HepG2 (cell line): ENCODE data around the gene HBG1. TPM values are rescaled to one million over a fixed set of nuclear protein-coding genes. Genes with fewer than 3 reads are reported as not detected.

Experiments
- ATAC-seq: fragments of 200-7000 bp; cut with Tn5 transposase; 3 replicates; pipeline ENCODE4 v1.9.1; 2020; ENCODE audit warnings: mild to moderate bottlenecking, moderate library complexity
- BruUV-seq: library from RNA; stranded (reverse); fragments of 400-500 nt; replicated peaks from 2 replicates; lab custom pipeline; 2021; lab: Mats Ljungman, UMichigan
- CTCF ChIA-PET: fragments of 300-600 bp; formaldehyde crosslinking; extraction: SDS; loops from one replicate; lab custom pipeline; 2021; ENCODE audit warnings: low total read pairs, inconsistent platforms, low intra/inter-chr PET ratio; lab: Yijun Ruan, JAX
- POLR2A ChIA-PET: fragments of 350-600 bp; sonication (Branson Sonifier 250); formaldehyde crosslinking; loops from one replicate; lab custom pipeline; 2020; ENCODE audit warnings: antibody characterized with exemption, inconsistent platforms; lab: Yijun Ruan, JAX
- DNase-seq: peaks from one replicate; pipeline ENCODE4 v3.0.0-alpha.2; 2015; ENCODE audit warnings: low spot score
- FAIRE-seq: peaks from 3 replicates; lab custom pipeline; 2011; peaks lifted over from hg19 to GRCh38; lab: Jason Lieb, UNC
- H2AFZ ChIP-seq: one replicate; pipeline ENCODE4 v1.6.1; 2011; ENCODE audit warnings: low read length, inconsistent platforms
- H3K27ac ChIP-seq: fragments of 300-600 bp; 3 replicates; pipeline ENCODE4 v1.8.0; 2011; ENCODE audit warnings: mixed run types, mild to moderate bottlenecking, mixed read lengths, low read length, inconsistent platforms; ENCODE audit not compliant: insufficient read depth; ENCODE audit errors: extremely low read length
- H3K27me3 ChIP-seq, 2 experiments: fragments of 200-600 bp in 1 of 2; 2 replicates in 1 of 2; 3 replicates in 1 of 2; pipeline versions ENCODE4 v1.6.0 to v1.8.0; 2011; ENCODE audit warnings: low read length in 2 of 2, mild to moderate bottlenecking in 2 of 2, moderate library complexity in 2 of 2, inconsistent platforms in 1 of 2; ENCODE audit not compliant: insufficient read depth in 2 of 2, control insufficient read depth in 1 of 2
- H3K36me3 ChIP-seq, 2 experiments: fragments of 200-600 bp in 1 of 2; replicated peaks in 1 of 2; 2 replicates in 1 of 2; 3 replicates in 1 of 2; pipeline versions ENCODE4 v1.5.1 to v1.8.0; 2011; ENCODE audit warnings: low read length in 2 of 2, inconsistent platforms in 1 of 2; ENCODE audit not compliant: insufficient read depth in 2 of 2, control insufficient read depth in 1 of 2
- H3K4me1 ChIP-seq: 2 replicates; pipeline ENCODE4 v1.5.1; 2012; ENCODE audit warnings: low read length, inconsistent platforms; ENCODE audit not compliant: insufficient read depth
- H3K4me2 ChIP-seq: 2 replicates; pipeline ENCODE4 v1.6.0; 2011; ENCODE audit warnings: low read depth, low read length, inconsistent platforms
- H3K4me3 ChIP-seq, 3 experiments: fragments of 200-600 bp in 1 of 3; sonication (generic), shearing (Covaris generic) in 1 of 3; replicated peaks in 1 of 3; 2 replicates each; pipeline ENCODE4 v1.5.1; 2011 to 2016; ENCODE audit warnings: low read length in 3 of 3, inconsistent platforms in 2 of 3, low read depth in 2 of 3, mild to moderate bottlenecking in 2 of 3, control low read depth in 1 of 3, mixed read lengths in 1 of 3; ENCODE audit not compliant: insufficient read depth in 1 of 3
- H3K79me2 ChIP-seq: one replicate; pipeline ENCODE4 v1.6.1; 2011; ENCODE audit warnings: low read length, inconsistent platforms; ENCODE audit not compliant: insufficient read depth
- H3K9ac ChIP-seq: 2 replicates; pipeline ENCODE4 v1.6.0; 2011; ENCODE audit warnings: mild to moderate bottlenecking, low read depth, low read length, inconsistent platforms; ENCODE audit not compliant: insufficient read depth
- H3K9me3 ChIP-seq: 2 replicates; pipeline ENCODE4 v1.5.1; 2012; ENCODE audit warnings: mild to moderate bottlenecking, low read length
- H4K20me1 ChIP-seq: 2 replicates; pipeline ENCODE4 v1.6.0; 2011; ENCODE audit warnings: inconsistent platforms, mild to moderate bottlenecking, low read length, moderate library complexity; ENCODE audit not compliant: insufficient read depth
- AHR ChIP-seq: IDR thresholded peaks from 2 replicates; pipeline ENCODE4 v1.6.1; 2018; ENCODE audit warnings: missing genetic modification reagents, missing compliant biosample characterization
- CSRNP2 ChIP-seq: sonication (generic); formaldehyde crosslinking; conservative IDR thresholded peaks from 2 replicates; pipeline ENCODE4 v1.8.0; 2022; ENCODE audit warnings: low read depth, missing genetic modification reagents
- DBP ChIP-seq: sonication (generic); formaldehyde crosslinking; IDR thresholded peaks from 2 replicates; pipeline ENCODE4 v1.4.0; 2020; ENCODE audit warnings: missing genetic modification reagents; ENCODE audit errors: not compliant biosample characterization
- LRRFIP1 ChIP-seq: sonication (generic); formaldehyde crosslinking; conservative IDR thresholded peaks from 2 replicates; pipeline ENCODE4 v1.4.0; 2020; ENCODE audit warnings: missing genetic modification reagents
- RFX5 ChIP-seq: IDR thresholded peaks from 2 replicates; pipeline ENCODE4 v1.6.1; 2011; ENCODE audit warnings: low read depth, low read length, improper control_type of control experiment
- TAF1 ChIP-seq: sonication (generic); formaldehyde crosslinking; IDR thresholded peaks from 2 replicates; pipeline ENCODE4 v1.4.0; 2020; ENCODE audit warnings: missing genetic modification reagents
- ZNF232 ChIP-seq: sonication (generic); formaldehyde crosslinking; IDR thresholded peaks from 2 replicates; pipeline ENCODE4 v1.4.0; 2020; ENCODE audit warnings: missing genetic modification reagents, borderline replicate concordance
- ZNF431 ChIP-seq: sonication (generic); formaldehyde crosslinking; IDR thresholded peaks from 2 replicates; pipeline ENCODE4 v1.9.0; 2022; ENCODE audit warnings: missing genetic modification reagents, low read depth, mild to moderate bottlenecking, borderline replicate concordance
- ZNF510 ChIP-seq: sonication (generic); formaldehyde crosslinking; IDR thresholded peaks from 2 replicates; pipeline ENCODE4 v1.4.0; 2020; ENCODE audit warnings: low read depth, mild to moderate bottlenecking, missing genetic modification reagents
- ZNF713 ChIP-seq: sonication (generic); formaldehyde crosslinking; IDR thresholded peaks from 2 replicates; pipeline ENCODE4 v1.4.0; 2020; ENCODE audit warnings: mild to moderate bottlenecking, missing genetic modification reagents
- ZNF883 ChIP-seq: sonication (generic); formaldehyde crosslinking; IDR thresholded peaks from 2 replicates; pipeline ENCODE4 v1.5.1; 2020; ENCODE audit warnings: mild to moderate bottlenecking, missing genetic modification reagents; ENCODE audit errors: not compliant biosample characterization
- WGBS: methylation state at CpG from one replicate; pipeline ENCODE4 v1.1.6; 2017; ENCODE audit warnings: low lambda C conversion rate; 5-methylcytosine and 5-hydroxymethylcytosine counted together
- in situ Hi-C: cut with HindIII; loops from 2 replicates; pipeline ENCODE4 v1.10.0; 2017; ENCODE audit warnings: low pct_unique_long_range_greater_than_20kb; ENCODE audit not compliant: extremely low pct_ligation_motif_present
- intact Hi-C: fragments of 100-400 bp; cut with micrococcal nuclease; formaldehyde crosslinking; loops from one replicate; pipeline ENCODE4 v1.10.0; 2022; ENCODE audit not compliant: unreplicated experiment
- polyA plus RNA-seq, 8 experiments: library from polyadenylated mRNA; depleted of rRNA in 3 of 8; stranded (reverse) in 7 of 8; unstranded in 1 of 8; fragments of >200 nt; fragmentation: Illumina TruSeq in 4 of 8; extraction: Trizol in 4 of 8; gene quantifications; 2 replicates each; pipeline versions ENCODE4 v1.2.1 to v1.2.3, GENCODE V29; 2011 to 2016; ENCODE audit warnings: low read depth in 4 of 8, missing spikeins in 1 of 8, mixed read lengths in 1 of 8; ENCODE audit not compliant: insufficient read depth in 1 of 8
- total RNA-seq, 5 experiments: library from RNA; depleted of rRNA; stranded (reverse); fragments of >200 nt; fragmentation: Illumina TruSeq; extraction: Trizol; gene quantifications; 2 replicates each; pipeline ENCODE4 v1.2.3, GENCODE V29; 2016; ENCODE audit warnings: low read depth in 1 of 5
- TF ChIP-seq, protein P1 (sequence below): sonication (generic); formaldehyde crosslinking; IDR thresholded peaks from 2 replicates; pipeline ENCODE4 v1.5.1; 2020; ENCODE audit warnings: missing genetic modification reagents, mild to moderate bottlenecking, borderline replicate concordance
- TF ChIP-seq, protein P2 (sequence below): sonication (generic); formaldehyde crosslinking; IDR thresholded peaks from 2 replicates; pipeline ENCODE4 v1.4.0; 2020; ENCODE audit warnings: missing genetic modification reagents, borderline replicate concordance

The HBG1 gene
- total and polyA plus RNA-seq, 2 of the 13 experiments (the other 11 are each of a cell fraction or from before 2014, with no cell fraction given), result not detected

DNA sequence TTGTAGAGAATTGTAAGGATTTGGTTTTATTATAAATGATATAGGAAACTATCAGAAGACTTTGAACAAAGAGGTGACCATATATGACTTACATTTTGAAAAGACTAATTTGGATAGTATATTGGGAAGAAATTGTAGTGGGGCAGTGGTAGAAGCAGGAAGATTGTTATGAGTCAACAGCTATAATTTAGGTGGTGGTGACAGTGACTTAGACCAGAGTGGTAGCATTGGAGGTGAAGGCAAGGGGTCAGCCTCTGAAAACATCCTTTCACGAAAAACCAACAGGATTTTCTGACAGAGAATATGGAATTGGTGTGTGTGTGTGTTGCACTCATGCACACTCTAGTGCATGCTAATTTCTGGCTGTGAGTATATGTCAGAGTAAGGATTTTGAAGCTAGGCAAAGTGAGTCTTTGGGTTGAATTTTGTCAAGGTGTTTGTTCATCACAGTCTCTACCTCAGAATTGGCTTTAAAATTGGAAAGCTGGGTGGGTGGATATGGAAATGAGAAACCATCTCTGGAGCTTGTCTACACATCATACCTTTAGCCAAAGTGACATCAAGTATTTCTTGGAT, 28.2 kb upstream of the HBG1 start:
- Histone ChIP-seq H2AFZ (no peak overlapping the region), H3K4me3 (no peak overlapping the region), H3K9ac (no peak overlapping the region), H3K9me3 (no peaks in the 10 kb centered on the region), H3K4me2 (no peak overlapping the region), H3K4me1 (no peaks in the 10 kb centered on the region), H3K79me2 (no peaks in the 10 kb centered on the region), H3K27me3 (no peaks in the 10 kb centered on the region), H3K27ac (no peak overlapping the region), H4K20me1 (no peaks in the 10 kb centered on the region), H3K36me3 (no peaks in the 10 kb centered on the region)
- DNase-seq, result no peak
- in situ Hi-C loops, result no loop called here
- TF ChIP-seq LRRFIP1, result no peak
- no peak for TF ChIP-seq ZNF883 (CRISPR knock-in tag)
- TF ChIP-seq, protein P1, sequence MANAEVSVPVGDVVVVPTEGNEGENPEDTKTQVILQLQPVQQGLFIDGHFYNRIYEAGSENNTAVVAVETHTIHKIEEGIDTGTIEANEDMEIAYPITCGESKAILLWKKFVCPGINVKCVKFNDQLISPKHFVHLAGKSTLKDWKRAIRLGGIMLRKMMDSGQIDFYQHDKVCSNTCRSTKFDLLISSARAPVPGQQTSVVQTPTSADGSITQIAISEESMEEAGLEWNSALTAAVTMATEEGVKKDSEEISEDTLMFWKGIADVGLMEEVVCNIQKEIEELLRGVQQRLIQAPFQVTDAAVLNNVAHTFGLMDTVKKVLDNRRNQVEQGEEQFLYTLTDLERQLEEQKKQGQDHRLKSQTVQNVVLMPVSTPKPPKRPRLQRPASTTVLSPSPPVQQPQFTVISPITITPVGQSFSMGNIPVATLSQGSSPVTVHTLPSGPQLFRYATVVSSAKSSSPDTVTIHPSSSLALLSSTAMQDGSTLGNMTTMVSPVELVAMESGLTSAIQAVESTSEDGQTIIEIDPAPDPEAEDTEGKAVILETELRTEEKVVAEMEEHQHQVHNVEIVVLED (CRISPR knock-in tag), result no peak
- no peak for TF ChIP-seq TAF1 (CRISPR knock-in tag)
- TF ChIP-seq, protein P2, sequence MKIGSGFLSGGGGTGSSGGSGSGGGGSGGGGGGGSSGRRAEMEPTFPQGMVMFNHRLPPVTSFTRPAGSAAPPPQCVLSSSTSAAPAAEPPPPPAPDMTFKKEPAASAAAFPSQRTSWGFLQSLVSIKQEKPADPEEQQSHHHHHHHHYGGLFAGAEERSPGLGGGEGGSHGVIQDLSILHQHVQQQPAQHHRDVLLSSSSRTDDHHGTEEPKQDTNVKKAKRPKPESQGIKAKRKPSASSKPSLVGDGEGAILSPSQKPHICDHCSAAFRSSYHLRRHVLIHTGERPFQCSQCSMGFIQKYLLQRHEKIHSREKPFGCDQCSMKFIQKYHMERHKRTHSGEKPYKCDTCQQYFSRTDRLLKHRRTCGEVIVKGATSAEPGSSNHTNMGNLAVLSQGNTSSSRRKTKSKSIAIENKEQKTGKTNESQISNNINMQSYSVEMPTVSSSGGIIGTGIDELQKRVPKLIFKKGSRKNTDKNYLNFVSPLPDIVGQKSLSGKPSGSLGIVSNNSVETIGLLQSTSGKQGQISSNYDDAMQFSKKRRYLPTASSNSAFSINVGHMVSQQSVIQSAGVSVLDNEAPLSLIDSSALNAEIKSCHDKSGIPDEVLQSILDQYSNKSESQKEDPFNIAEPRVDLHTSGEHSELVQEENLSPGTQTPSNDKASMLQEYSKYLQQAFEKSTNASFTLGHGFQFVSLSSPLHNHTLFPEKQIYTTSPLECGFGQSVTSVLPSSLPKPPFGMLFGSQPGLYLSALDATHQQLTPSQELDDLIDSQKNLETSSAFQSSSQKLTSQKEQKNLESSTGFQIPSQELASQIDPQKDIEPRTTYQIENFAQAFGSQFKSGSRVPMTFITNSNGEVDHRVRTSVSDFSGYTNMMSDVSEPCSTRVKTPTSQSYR (CRISPR knock-in tag), result no peak
- TF ChIP-seq ZNF510 (CRISPR knock-in tag), result no peak
- no peak for TF ChIP-seq ZNF713
- TF ChIP-seq ZNF232 (CRISPR knock-in tag), result no peak
- no peak for TF ChIP-seq DBP (CRISPR knock-in tag)
- TF ChIP-seq ZNF431, result no peak
- no peak for TF ChIP-seq RFX5
- no peak for TF ChIP-seq CSRNP2 (CRISPR knock-in tag)
- no peak for TF ChIP-seq AHR (CRISPR knock-in tag)
- FAIRE-seq, result no peak
- intact Hi-C loops, result no loop called here
- 0% methylated on average over 1 of the region's 1 CpG for WGBS
- BruUV-seq, result no TSS peak
- no peak for ATAC-seq
- POLR2A ChIA-PET, result no interaction called here
- CTCF ChIA-PET, result no interaction called here
